ENCODE results near the gene EXOSC6. TPM values are rescaled to one million over a fixed set of nuclear protein-coding genes. Genes with fewer than 3 reads are reported as not detected.
"Not testable (repeated sequence)": the region's sequence is repeated elsewhere in the genome, so short reads cannot be mapped to it uniquely, and the experiment has no call there.

EXOSC6 gene
- total RNA-seq, 1 donor from 2014 or later: 62.8 TPM

DNA sequence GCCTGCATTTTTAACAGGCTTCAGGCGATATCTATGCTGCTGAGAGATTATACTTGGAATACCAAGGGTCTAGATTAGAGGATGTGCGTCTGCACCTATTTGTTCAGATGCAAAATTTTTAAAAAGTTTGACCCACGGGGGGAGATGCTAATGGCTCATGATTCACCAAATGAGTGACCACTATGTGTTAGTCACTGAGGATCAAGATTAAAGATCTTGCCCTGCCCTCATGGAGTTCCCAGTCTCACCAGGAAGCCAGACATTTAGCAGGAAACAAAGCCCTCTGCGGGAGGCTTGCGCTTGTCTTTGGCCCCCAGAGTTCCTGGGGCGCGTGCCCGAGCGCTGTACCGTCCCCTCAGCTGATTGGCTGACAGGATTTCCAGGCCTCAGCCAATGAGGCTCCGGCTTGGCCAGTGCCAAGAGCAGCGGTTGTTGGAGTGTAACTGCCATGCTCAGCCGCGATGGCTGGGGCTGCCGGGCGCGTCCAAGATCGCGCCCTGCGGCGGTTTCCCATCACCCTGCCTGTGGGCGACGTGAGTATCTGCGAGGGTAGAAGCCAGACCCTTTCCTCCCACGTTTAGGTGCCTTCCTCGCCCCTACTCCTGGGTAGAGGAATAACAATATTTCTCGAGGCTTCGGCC lies 42.8 kb upstream of the EXOSC6 start:
- Mint-ChIP-seq H3K9me3 (ENCODE audit: unreplicated experiment) (peaks cover 3% of the 10 kb centered on the region), H3K4me1 (ENCODE audit: low read depth, unreplicated experiment) (peaks cover 6% of the 10 kb centered on the region), H3K4me3 (ENCODE audit: unreplicated experiment) (no peak overlapping the region), H3K36me3 (ENCODE audit: unreplicated experiment) (no peaks in the 10 kb centered on the region), H3K27me3 (ENCODE audit: unreplicated experiment) (no peaks in the 10 kb centered on the region), H3K27ac (ENCODE audit: unreplicated experiment) (no peak overlapping the region)
- no peak for DNase-seq
- no peak for TF ChIP-seq CTCF (IDR thresholded peaks at IDR 0.05; ENCODE audit: partially characterized antibody, unreplicated experiment)

GRCh38 chr16:70292148-70292547 lies 40.4 kb upstream of the EXOSC6 start:
- H3K4me3 Mint-ChIP-seq (ENCODE audit: unreplicated experiment); H3K27me3 Mint-ChIP-seq (ENCODE audit: unreplicated experiment); H3K27ac Mint-ChIP-seq (ENCODE audit: unreplicated experiment); DNase-seq; H3K36me3 Mint-ChIP-seq (ENCODE audit: unreplicated experiment); H3K9me3 Mint-ChIP-seq (ENCODE audit: unreplicated experiment); H3K4me1 Mint-ChIP-seq (ENCODE audit: low read depth, unreplicated experiment): not testable (repeated sequence)

GRCh38 chr16:70290949-70291519 lies 39.3 kb upstream of the EXOSC6 start:
- Mint-ChIP-seq H3K27me3 (ENCODE audit: unreplicated experiment) (peaks cover 2% of the 10 kb centered on the region), H3K36me3 (ENCODE audit: unreplicated experiment) (no peaks in the 10 kb centered on the region), H3K27ac (ENCODE audit: unreplicated experiment) (no peak overlapping the region), H3K4me1 (ENCODE audit: low read depth, unreplicated experiment) (peaks cover 4% of the 10 kb centered on the region), H3K9me3 (ENCODE audit: unreplicated experiment) (peaks cover 5% of the 10 kb centered on the region), H3K4me3 (ENCODE audit: unreplicated experiment) (no peak overlapping the region)
- DNase-seq: no peak
- TF ChIP-seq CTCF (IDR thresholded peaks at IDR 0.05; ENCODE audit: partially characterized antibody, unreplicated experiment): no peak

DNA sequence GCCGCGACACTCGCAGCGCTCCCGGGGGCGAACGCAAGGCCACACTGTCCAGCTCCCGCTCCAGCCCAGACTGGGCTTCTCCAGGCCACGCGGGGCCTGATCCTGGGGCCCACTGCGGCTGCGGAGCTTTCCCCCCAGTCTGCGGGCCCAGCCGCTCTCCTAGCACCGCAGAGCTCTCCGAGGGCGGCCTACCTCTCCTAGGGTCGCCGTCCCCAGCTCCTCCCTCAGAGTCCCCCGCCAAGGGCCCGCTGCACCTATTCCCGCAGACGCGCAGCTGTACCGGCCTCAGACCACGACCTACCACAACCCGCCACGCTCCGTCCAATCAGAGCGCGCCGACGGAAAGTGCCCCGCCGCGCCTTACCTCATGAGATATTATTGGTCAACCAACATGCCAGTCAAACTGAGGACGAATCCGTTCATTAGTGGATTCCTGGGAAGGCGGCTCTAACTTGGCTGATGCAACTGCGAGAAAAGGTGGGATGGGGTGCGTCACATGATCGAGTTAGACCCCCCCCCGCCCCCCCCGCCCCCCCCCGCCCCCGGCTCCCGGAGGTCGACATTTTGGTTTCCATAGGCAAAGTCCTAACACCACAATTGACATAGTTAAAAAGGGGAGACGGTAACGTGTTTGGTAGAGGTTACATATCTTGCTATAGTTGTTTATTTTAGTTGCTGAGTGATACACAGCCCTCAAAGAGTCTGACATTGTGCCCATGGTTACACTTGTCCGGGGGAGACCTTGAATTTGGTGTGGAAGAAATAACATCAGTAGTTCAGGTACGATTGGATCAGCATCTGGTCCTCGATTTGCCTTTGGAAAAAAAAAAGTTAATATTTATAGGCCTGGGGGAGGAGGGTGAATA lies 37.7 kb upstream of the EXOSC6 start, which contains the start of gene AARS1:
Gene AARS1 (minus strand): TSS at position 278 of the 866 bp plus-strand sequence. CDS start 6,743 bp downstream, outside the sequence.
- Mint-ChIP-seq H3K4me3 (ENCODE audit: unreplicated experiment) (peak within 1 kb of the TSS; percentile 95), H3K27ac (ENCODE audit: unreplicated experiment) (peak within 1 kb of the TSS; percentile 99), H3K36me3 (ENCODE audit: unreplicated experiment) (no peaks in the 10 kb centered on the region), H3K9me3 (ENCODE audit: unreplicated experiment) (peaks cover 5% of the 10 kb centered on the region), H3K27me3 (ENCODE audit: unreplicated experiment) (peaks cover 2% of the 10 kb centered on the region), H3K4me1 (ENCODE audit: low read depth, unreplicated experiment) (peaks cover 4% of the 10 kb centered on the region)
- peak; percentile 97 for DNase-seq
- TF ChIP-seq CTCF (IDR thresholded peaks at IDR 0.05; ENCODE audit: partially characterized antibody, unreplicated experiment): no peak

DNA sequence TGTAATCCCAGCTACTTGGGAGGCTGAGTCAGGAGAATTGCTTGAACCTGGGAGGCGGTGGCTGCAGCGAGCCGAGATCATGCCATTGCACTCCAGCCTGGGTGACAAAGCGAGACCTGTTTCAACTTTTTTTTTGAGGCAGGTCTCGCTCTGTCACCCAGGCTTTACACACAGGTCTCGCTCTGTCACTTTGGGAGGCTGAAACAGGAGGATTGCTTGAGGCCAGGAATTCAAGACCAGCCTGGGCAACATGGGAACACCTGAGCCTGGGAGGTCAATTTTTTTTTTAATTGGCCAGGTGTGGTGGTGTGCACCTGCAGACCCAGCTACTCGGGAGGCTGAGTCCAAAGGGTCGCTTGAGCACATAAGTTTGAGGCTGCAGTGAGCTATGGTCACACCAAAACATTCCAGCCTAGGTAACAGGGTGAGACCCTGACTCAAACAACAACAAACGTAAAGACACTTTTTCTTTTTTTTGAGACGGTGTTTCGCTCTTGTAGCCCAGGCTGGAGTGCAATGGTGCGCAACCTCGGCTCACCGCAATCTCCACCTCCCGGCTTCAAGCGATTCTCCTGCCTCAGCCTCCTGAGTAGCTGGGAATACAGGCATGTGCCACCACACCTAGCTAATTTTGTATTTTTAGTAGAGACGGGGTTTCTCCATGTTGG lies 35.7 kb upstream of the EXOSC6 start:
- H3K27me3 Mint-ChIP-seq (ENCODE audit: unreplicated experiment); DNase-seq; H3K36me3 Mint-ChIP-seq (ENCODE audit: unreplicated experiment); H3K9me3 Mint-ChIP-seq (ENCODE audit: unreplicated experiment); H3K4me1 Mint-ChIP-seq (ENCODE audit: low read depth, unreplicated experiment): not testable (repeated sequence)
- H3K4me3 Mint-ChIP-seq (ENCODE audit: unreplicated experiment): peak overlapping the region; percentile 95
- peak overlapping the region; percentile 99 for H3K27ac Mint-ChIP-seq (ENCODE audit: unreplicated experiment)

Data from glutamatergic neuron (in vitro differentiated cells).